ENCODE results near the gene CLEC4C.

CLEC4C gene

DNA sequence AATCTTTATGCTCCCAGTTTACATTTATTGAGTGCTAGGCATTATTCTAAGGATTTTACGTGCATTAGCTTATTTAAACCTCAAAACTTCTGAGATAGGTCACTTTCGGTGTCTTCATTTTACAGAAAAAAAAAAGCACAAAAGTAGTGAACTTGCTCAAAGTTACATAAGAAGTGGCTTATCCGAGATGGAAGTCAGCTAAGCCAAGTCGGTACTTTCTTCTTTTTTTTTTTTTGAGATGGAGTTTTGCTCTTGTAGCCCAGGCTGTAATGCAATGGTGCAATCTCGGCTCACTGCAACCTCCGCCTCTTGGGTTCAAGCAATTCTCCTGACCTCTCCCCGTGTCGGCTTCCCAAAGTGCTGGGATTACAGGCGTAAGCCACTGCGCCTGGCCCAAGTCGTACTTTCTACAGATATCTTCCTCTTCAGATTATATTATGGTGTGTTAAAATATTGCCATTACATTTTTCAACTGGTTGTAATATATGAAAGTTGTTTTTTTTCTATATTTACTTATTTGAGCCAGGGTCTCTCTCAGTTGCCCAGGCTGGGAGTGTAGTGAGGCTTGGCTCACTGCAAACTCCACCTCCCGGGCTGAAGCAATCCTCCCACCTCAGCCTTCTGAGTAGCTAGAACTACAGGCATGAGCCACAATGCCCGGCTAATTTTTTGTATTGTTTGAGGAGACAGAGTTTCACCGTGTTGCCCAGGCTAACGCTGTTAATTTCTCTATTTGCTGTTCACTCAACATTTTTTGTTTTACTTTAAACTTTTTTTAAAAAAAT, 27.0 kb downstream of the CLEC4C start:
- no peak for DNase-seq

DNA sequence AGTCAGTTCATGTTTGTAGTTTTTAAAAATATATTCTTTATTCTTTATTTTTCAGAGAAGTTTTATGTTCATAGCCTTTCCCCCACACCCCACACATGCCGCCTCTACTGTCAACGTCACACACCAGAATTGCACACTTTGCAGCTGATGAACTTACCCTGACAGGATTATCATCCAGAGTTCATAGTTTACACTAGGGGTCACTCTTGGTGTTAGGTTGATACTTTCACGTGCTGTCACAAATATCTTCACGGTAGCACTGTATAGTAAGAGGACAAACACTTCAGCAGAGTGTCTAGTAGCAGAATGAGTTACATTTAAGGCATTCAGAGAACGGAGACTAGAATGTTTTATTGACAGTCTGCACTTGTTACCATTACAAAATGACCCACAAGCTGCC, 30.8 kb downstream of the CLEC4C start:
- no peak for DNase-seq

DNA sequence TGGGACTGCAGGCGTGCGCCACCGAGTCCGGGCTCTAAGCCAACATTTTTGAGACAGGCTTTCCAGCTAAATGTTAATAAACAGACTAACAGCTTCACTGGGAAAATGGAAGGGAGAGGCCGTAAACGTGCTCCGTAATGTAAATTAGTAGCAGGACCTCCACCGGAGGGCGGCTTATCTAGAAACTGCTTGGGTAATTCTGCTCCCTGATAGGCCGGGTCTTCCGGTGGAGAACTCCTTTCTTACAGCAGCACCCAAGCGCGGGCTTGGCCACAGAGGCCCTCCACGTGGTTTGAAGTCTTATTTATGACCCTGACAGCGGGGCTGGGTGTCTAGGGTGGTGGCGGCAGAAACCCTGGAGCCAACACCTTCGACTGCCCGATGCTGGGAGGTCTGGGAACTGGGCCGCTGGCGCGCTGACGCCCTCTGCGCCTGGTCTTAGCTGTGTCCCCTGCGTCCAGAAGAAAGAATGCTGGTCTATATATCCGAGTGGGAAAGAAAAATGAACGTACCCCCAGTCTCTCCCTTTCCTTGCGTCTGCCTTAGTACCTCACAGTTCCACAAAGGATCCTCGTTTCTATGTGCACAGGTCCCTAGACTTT, 34.2 kb downstream of the CLEC4C start:
- no peak for DNase-seq

GRCh38 chr12:7711133-7711532, 36.0 kb downstream of the CLEC4C start, which contains the start of gene DPPA3:
DPPA3 (plus strand) TSS chr12:7711433; CDS start chr12:7711571, 138 bp downstream.
- no peak for DNase-seq

DNA sequence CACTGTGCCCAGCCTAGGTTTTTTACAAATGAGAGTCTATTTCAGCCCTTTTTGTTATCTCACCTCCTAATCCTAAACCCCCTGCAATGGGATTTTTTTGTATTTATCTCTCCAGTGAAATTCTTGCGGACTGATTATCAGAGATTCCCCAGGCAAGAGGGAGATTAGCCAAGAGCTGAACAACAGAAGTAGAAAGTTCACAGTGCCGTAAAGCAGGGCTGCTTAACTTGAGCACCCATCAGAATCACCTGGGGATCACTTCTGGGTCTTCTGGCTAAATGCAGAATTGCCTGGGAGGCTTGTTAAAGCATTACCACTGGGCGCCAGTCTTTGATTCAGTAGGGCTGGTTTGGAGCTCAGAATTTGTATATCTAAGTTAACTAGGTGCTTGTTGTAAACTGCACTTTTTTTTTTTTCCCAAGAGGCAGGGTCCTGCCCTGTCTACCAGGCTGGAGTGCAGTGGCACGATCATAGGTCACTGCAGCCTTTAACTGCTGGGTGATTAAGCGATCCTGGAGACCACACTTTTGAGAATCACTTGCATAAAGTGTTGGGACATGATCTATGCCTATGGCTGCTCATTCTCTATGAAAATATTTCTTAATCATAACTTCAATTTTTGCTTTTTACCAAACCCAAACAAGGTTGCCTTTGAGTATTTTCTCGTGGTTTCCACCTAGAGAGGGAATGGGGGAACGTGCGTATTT, 37.1 kb downstream of the CLEC4C start:
- DNase-seq, result no peak

DNA sequence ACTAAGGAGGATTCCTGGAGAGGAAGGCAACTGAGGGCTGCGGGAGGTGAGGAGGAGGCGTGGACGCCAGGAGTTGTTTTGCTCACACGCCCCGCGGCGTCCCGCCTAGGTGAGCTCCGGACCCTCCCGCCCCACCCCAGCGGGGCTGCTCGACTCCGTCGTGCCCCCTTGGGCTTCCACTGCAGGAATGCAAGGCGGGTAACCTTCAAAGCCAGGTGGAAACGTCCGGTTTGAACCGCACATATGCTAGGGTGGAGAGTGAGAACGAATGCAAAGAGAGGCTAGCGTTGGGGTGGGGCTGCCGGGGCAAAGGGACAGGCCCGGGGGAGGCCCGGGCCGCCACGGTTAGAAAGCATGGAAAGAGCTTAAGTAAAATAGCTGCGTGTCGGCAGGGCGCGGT, 41.3 kb downstream of the CLEC4C start:
- no peak for DNase-seq

DNA sequence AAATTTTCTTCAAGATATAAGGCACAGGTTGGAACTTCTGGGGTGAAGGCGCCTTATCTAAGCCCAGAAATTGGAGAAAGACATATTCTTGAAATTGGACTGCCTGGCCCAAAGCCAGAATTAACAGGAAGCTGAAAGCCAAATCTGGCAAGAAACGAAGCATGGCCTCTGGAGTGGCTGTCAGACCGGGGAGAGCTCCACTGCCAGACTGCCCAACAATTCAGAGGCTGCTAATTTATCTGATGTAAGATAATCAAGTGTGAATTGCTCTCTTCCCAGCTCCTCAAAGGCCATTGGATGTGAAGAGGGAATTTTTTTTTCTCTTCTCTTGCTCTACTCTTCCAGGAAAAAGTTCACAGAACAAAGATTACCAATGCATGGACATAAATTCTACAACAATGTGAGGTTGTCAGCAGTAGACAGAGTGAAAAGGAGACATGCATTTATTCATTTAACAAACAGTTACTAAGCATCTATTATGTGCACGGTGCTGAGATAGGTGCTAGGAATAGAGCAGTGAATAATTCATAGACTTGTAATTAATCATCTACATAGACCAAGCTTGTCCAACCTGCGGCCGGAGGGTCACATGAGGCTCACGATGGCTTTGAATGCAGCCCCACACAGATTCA, 51.5 kb downstream of the CLEC4C start, which contains the start of gene GDF3:
GDF3 (minus strand) TSS at position 210 of the 632 bp plus-strand sequence; CDS start at position 163, 47 bp downstream.
- no peak for DNase-seq

- DNase-seq, result no peak
Measured at GRCh38 chr12:7695237-7695560, 52.0 kb downstream of the CLEC4C start.

GRCh38 chr12:7694556-7695236, 52.5 kb downstream of the CLEC4C start:
- DNase-seq, result no peak

- no peak for DNase-seq
Measured at GRCh38 chr12:7693793-7694192, 53.4 kb downstream of the CLEC4C start.

DNA sequence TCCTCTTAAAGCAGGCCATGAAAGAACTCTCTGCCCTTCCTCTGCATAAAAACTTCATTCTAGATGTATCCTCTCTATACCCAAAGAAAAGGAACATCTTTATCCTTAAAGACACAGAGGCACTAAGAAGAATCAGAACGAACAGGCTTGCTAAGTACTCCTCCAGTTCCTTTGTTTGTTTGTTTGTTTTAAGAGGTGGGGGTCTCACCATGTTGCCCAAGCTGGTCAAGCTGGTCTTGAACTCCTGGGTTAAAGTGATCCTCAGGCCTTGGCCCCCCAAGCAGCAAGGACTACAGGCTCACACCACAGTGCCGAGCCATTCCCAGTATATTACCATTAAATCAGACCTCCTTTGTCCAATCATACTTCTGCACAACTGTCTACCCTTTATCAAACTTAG, 65.6 kb downstream of the CLEC4C start:
- no peak for DNase-seq
